Progenitor cell of endocrine pancreas (in vitro differentiated cells): ENCODE data around the gene KDR. TPM values are rescaled to one million over a fixed set of nuclear protein-coding genes. Genes with fewer than 3 reads are reported as not detected.

Experiments used
- DNase-seq: peaks from one replicate; pipeline ENCODE4 v3.0.0; 2021; ENCODE audit warnings: low spot score; ENCODE audit not compliant: unreplicated experiment
- H3K27ac Mint-ChIP-seq: 2 replicates; pipeline ENCODE4 v1.8.0; 2021; ENCODE audit warnings: mild to moderate bottlenecking, moderate library complexity, mixed read lengths
- H3K27me3 Mint-ChIP-seq: 2 replicates; pipeline ENCODE4 v1.8.0; 2021; ENCODE audit warnings: mixed read lengths
- H3K36me3 Mint-ChIP-seq: 2 replicates; pipeline ENCODE4 v1.8.0; 2022; ENCODE audit warnings: mixed read lengths; ENCODE audit not compliant: insufficient read depth
- H3K4me1 Mint-ChIP-seq: 2 replicates; pipeline ENCODE4 v1.8.0; 2021; ENCODE audit warnings: low read depth, mixed read lengths
- H3K4me3 Mint-ChIP-seq: 2 replicates; pipeline ENCODE4 v1.8.0; 2021; ENCODE audit warnings: low read depth, mild to moderate bottlenecking, moderate library complexity, mixed read lengths
- H3K9me3 Mint-ChIP-seq: 2 replicates; pipeline ENCODE4 v1.8.0; 2021; ENCODE audit warnings: low read depth, mixed read lengths
- CTCF ChIP-seq: fragments of 200-600 bp; sonication (generic); IDR thresholded peaks from one replicate; pipeline ENCODE4 v1.5.0; 2021; ENCODE audit warnings: antibody characterized with exemption, mild to moderate bottlenecking; ENCODE audit not compliant: unreplicated experiment
- total RNA-seq: library from RNA; stranded (reverse); gene quantifications from 2 replicates; pipeline ENCODE4 v1.2.1, GENCODE V29; 2021

The KDR gene
- total RNA-seq, 1 donor from 2014 or later, result 0.22 TPM

DNA sequence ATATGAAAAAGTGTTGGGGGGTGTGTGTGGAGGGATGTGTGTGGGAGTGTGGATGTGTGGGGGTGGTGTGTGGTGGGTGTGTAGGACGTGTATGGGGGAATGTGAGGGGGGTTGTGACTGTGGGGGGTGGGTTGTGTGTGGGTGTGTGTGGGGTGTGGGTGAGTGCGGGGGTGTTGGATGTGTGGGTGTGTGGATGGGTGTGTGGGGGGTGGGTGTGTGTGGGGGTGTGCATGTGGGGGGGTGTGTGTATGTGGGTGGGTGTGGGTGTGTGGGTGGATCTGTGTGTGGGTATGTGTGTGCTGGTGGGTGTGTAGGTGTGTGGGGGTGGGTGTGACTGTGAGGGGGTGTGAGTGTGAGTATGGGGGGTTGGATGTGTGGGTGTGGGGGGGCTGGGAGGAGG lies 47.8 kb downstream of the KDR start:
- H3K27me3 Mint-ChIP-seq, result peaks cover 26% of the 10 kb centered on the region
- peaks cover 5% of the 10 kb centered on the region for H3K4me1 Mint-ChIP-seq
- no peaks in the 10 kb centered on the region for H3K9me3 Mint-ChIP-seq
- no peak for TF ChIP-seq CTCF
- no peak overlapping the region for H3K27ac Mint-ChIP-seq
- DNase-seq, result no peak
- no peak overlapping the region for H3K4me3 Mint-ChIP-seq
- no peaks in the 10 kb centered on the region for H3K36me3 Mint-ChIP-seq

- Mint-ChIP-seq H3K9me3 (no peaks in the 10 kb centered on the region), H3K27me3 (peaks cover 26% of the 10 kb centered on the region), H3K4me1 (peaks cover 5% of the 10 kb centered on the region), H3K36me3 (no peaks in the 10 kb centered on the region), H3K27ac (no peak overlapping the region), H3K4me3 (no peak overlapping the region)
- no peak for DNase-seq
- no peak for TF ChIP-seq CTCF
These were observed 49.3 kb downstream of the KDR start for GRCh38 chr4:55075823-55076716.

DNA sequence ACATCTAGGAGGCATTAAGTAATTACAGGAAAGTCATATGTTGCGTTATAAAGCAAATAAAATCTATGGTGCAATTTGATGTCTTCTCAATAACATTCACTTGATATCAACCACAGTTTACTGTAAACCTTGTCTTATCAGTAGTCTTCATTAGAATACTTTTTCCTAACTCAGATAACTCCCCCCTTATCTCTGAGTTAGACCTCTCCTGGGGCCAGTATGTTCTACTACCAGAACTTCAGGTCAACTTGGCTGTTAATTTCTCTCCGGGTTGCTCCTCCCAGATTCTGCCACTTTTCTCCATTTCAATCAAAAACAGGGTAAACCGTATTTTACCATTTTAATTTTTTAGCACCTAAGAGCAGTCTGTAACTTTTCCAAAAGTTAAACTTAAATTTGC lies 50.0 kb downstream of the KDR start:
- H3K4me3 Mint-ChIP-seq, result no peak overlapping the region
- H3K4me1 Mint-ChIP-seq, result peaks cover 5% of the 10 kb centered on the region
- no peaks in the 10 kb centered on the region for H3K9me3 Mint-ChIP-seq
- TF ChIP-seq CTCF, result no peak
- no peaks in the 10 kb centered on the region for H3K36me3 Mint-ChIP-seq
- peaks cover 24% of the 10 kb centered on the region for H3K27me3 Mint-ChIP-seq
- no peak for DNase-seq
- no peak overlapping the region for H3K27ac Mint-ChIP-seq

DNA sequence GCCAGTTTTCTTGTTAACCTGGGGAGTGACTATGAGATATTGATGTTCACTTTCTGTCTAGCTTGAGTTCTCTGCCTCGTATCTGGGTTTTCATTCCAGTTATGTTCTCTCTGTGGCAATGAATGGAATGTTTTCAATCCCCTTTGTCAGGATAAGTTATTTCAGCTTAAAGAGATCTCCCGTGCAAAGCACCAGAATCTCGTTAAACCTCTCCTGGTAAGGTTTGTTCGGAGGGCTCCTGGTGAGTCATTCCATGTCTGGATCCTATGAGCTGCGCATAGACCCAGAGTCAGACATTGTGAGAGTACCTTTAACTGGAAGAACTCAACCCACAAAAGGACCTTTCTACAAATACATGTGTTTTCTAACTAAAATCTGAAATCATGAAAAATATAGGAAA lies 51.0 kb downstream of the KDR start:
- peaks cover 14% of the 10 kb centered on the region for H3K27me3 Mint-ChIP-seq
- H3K4me3 Mint-ChIP-seq, result no peak overlapping the region
- no peaks in the 10 kb centered on the region for H3K36me3 Mint-ChIP-seq
- H3K9me3 Mint-ChIP-seq, result no peaks in the 10 kb centered on the region
- no peak for TF ChIP-seq CTCF
- H3K4me1 Mint-ChIP-seq, result peaks cover 5% of the 10 kb centered on the region
- DNase-seq, result no peak
- no peak overlapping the region for H3K27ac Mint-ChIP-seq

- Mint-ChIP-seq H3K27me3 (peaks cover 6% of the 10 kb centered on the region), H3K9me3 (no peaks in the 10 kb centered on the region), H3K4me3 (no peak overlapping the region), H3K27ac (no peak overlapping the region), H3K36me3 (no peaks in the 10 kb centered on the region), H3K4me1 (peaks cover 5% of the 10 kb centered on the region)
- no peak for DNase-seq
- TF ChIP-seq CTCF, result no peak
These were observed 53.4 kb downstream of the KDR start for GRCh38 chr4:55071951-55072350.
